HL-60 (cell line): ENCODE measurements around the gene CHRNA4.

Experiments
- DNase-seq, 2 experiments: peaks; one replicate each; pipeline ENCODE4 v3.0.0-alpha.2; 2010 to 2020; ENCODE audit warnings: low read depth in 1 of 2, low spot score in 1 of 2
- H3K27ac ChIP-seq: fragments of 250-450 bp; sonication (Bioruptor Pico); replicated peaks from 2 replicates; pipeline ENCODE4 v1.5.1; 2020; ENCODE audit warnings: mild to moderate bottlenecking, moderate library complexity
- H3K27me3 ChIP-seq: fragments of 250-450 bp; sonication (Bioruptor Pico); 2 replicates; pipeline ENCODE4 v1.5.1; 2021; ENCODE audit warnings: mild to moderate bottlenecking, moderate library complexity; ENCODE audit not compliant: insufficient read depth, poor library complexity, severe bottlenecking
- H3K4me3 ChIP-seq: replicated peaks from 2 replicates; pipeline ENCODE4 v1.5.1; 2011; ENCODE audit warnings: mild to moderate bottlenecking, control low read depth, low read length; ENCODE audit not compliant: insufficient read depth
- CTCF ChIP-seq: IDR thresholded peaks from one replicate; pipeline ENCODE4 v1.5.1; 2011; ENCODE audit warnings: low read length, control low read depth, inconsistent platforms; ENCODE audit not compliant: insufficient read depth
- GABPA ChIP-seq: IDR thresholded peaks from 2 replicates; pipeline ENCODE4 v1.6.1; 2012; ENCODE audit warnings: low read depth
- POLR2AphosphoS5 ChIP-seq: IDR thresholded peaks from 2 replicates; pipeline ENCODE4 v1.6.1; 2012; ENCODE audit warnings: low read depth
- REST ChIP-seq: IDR thresholded peaks from 2 replicates; pipeline ENCODE4 v1.6.1; 2012; ENCODE audit warnings: low read depth; ENCODE audit not compliant: insufficient replicate concordance
- SPI1 ChIP-seq: IDR thresholded peaks from 2 replicates; pipeline ENCODE4 v1.6.1; 2012; ENCODE audit warnings: low read depth, mild to moderate bottlenecking, borderline replicate concordance

CHRNA4 gene

GRCh38 chr20:63315731-63316491, 45.2 kb downstream of the CHRNA4 start:
- Histone ChIP-seq H3K4me3 (no peak overlapping the region), H3K27ac (no peak overlapping the region), H3K27me3 (no peaks in the 10 kb centered on the region)
- no peak for TF ChIP-seq GABPA
- TF ChIP-seq CTCF: no peak
- no peak for TF ChIP-seq SPI1
- TF ChIP-seq REST: no peak
- TF ChIP-seq POLR2AphosphoS5: no peak
- DNase-seq: no peak

GRCh38 chr20:63315240-63315689, 45.9 kb downstream of the CHRNA4 start:
- DNase-seq: no peak
- H3K27ac ChIP-seq: no peak overlapping the region
- TF ChIP-seq SPI1 (no peak), GABPA (no peak), REST (no peak), POLR2AphosphoS5 (no peak), CTCF (no peak)
- no peak overlapping the region for H3K4me3 ChIP-seq
- H3K27me3 ChIP-seq: no peaks in the 10 kb centered on the region

- Histone ChIP-seq H3K4me3 (no peak overlapping the region), H3K27ac (no peak overlapping the region), H3K27me3 (no peaks in the 10 kb centered on the region)
- TF ChIP-seq REST: no peak
- TF ChIP-seq POLR2AphosphoS5: no peak
- TF ChIP-seq GABPA: no peak
- TF ChIP-seq SPI1: no peak
- no peak for TF ChIP-seq CTCF
- DNase-seq: no peak
Measured at GRCh38 chr20:63314566-63315239, 46.4 kb downstream of the CHRNA4 start.
